SK-N-SH treated with all-trans-retinoic acid at 6 μM for 48 hours (cell line): Measurements from ENCODE around the gene DISP3.

Experiments
- PATZ1 ChIP-seq: fragments of 250-450 bp; sonication (Bioruptor Pico); IDR thresholded peaks from 2 replicates; pipeline ENCODE4 v1.8.0; 2020; ENCODE audit warnings: mild to moderate bottlenecking, moderate library complexity, borderline replicate concordance
- POU6F1 ChIP-seq: fragments of 250-450 bp; sonication (Bioruptor Pico); IDR thresholded peaks from 2 replicates; pipeline ENCODE4 v1.8.0; 2021; ENCODE audit warnings: low read depth, mild to moderate bottlenecking, moderate library complexity, borderline replicate concordance
- PPARA ChIP-seq: fragments of 250-450 bp; sonication (Bioruptor Pico); IDR thresholded peaks from 2 replicates; pipeline ENCODE4 v1.5.0; 2020; ENCODE audit warnings: mild to moderate bottlenecking, borderline replicate concordance
- RARB ChIP-seq: fragments of 250-450 bp; sonication (Bioruptor Pico); IDR thresholded peaks from 2 replicates; pipeline ENCODE4 v1.8.0; 2021; ENCODE audit warnings: mild to moderate bottlenecking, moderate library complexity
- TOX ChIP-seq: fragments of 250-450 bp; sonication (Bioruptor Pico); IDR thresholded peaks from 2 replicates; pipeline ENCODE4 v1.8.0; 2021; ENCODE audit warnings: mild to moderate bottlenecking, moderate library complexity, borderline replicate concordance
- ZFP3 ChIP-seq: fragments of 250-450 bp; sonication (Bioruptor Pico); IDR thresholded peaks from 2 replicates; pipeline ENCODE4 v1.5.0; 2020; ENCODE audit warnings: mild to moderate bottlenecking, moderate library complexity
- ZNF565 ChIP-seq: fragments of 450-650 bp; formaldehyde crosslinking; conservative IDR thresholded peaks from 2 replicates; pipeline ENCODE4 v1.5.0; 2020; ENCODE audit warnings: low read depth, mild to moderate bottlenecking, moderate library complexity
- ZNF8 ChIP-seq: fragments of 450-650 bp; formaldehyde crosslinking; IDR thresholded peaks from 2 replicates; pipeline ENCODE4 v1.5.0; 2020; ENCODE audit warnings: mild to moderate bottlenecking, moderate library complexity

- TF ChIP-seq ZNF8 = no peak
- no peak for TF ChIP-seq PPARA (CRISPR knock-in tag)
- no peak for TF ChIP-seq RARB (CRISPR knock-in tag)
- no peak for TF ChIP-seq ZNF565
- TF ChIP-seq TOX (CRISPR knock-in tag) = no peak
- TF ChIP-seq ZFP3 = no peak
- no peak for TF ChIP-seq POU6F1 (CRISPR knock-in tag)
- no peak for TF ChIP-seq PATZ1 (CRISPR knock-in tag)
Observed at GRCh38 chr1:11523746-11524464, 45.0 kb downstream of the DISP3 start.
